Neural progenitor cell (in vitro differentiated cells): Measurements from ENCODE around the gene FKBP1B. TPM values are rescaled to one million over a fixed set of nuclear protein-coding genes. Genes with fewer than 3 reads are reported as not detected.

Source experiments
- DNase-seq: peaks from one replicate; pipeline ENCODE4 v3.0.0-alpha.2; 2016; ENCODE audit warnings: low spot score
- H2AFZ ChIP-seq: fragments of 200-600 bp; sonication (generic); replicated peaks from 2 replicates; pipeline ENCODE4 v1.6.1; 2016; ENCODE audit warnings: antibody characterized with exemption
- H3F3A ChIP-seq: fragments of 200-600 bp; sonication (generic); 2 replicates; pipeline ENCODE4 v1.6.1; 2016; ENCODE audit warnings: antibody characterized with exemption, low read depth
- H3K27ac ChIP-seq: fragments of 200-600 bp; sonication (generic); 2 replicates; pipeline ENCODE4 v1.5.1; 2016; ENCODE audit warnings: mild to moderate bottlenecking
- H3K27me3 ChIP-seq: fragments of 200-600 bp; sonication (generic); 2 replicates; pipeline ENCODE4 v1.6.1; 2016; ENCODE audit warnings: mild to moderate bottlenecking, moderate library complexity
- H3K36me3 ChIP-seq: fragments of 200-600 bp; sonication (generic); 2 replicates; pipeline ENCODE4 v1.5.1; 2016
- H3K4me1 ChIP-seq: fragments of 200-600 bp; sonication (generic); 2 replicates; pipeline ENCODE4 v1.6.1; 2016; ENCODE audit warnings: mixed run types
- H3K4me2 ChIP-seq: fragments of 200-600 bp; sonication (generic); 2 replicates; pipeline ENCODE4 v1.6.1; 2016
- H3K4me3 ChIP-seq: fragments of 200-600 bp; sonication (generic); 2 replicates; pipeline ENCODE4 v1.5.1; 2016
- H3K79me2 ChIP-seq: fragments of 200-600 bp; sonication (generic); 2 replicates; pipeline ENCODE4 v1.6.1; 2016; ENCODE audit warnings: low read depth
- H3K9ac ChIP-seq: fragments of 200-600 bp; sonication (generic); 2 replicates; pipeline ENCODE4 v1.6.1; 2016
- H3K9me3 ChIP-seq: fragments of 200-600 bp; sonication (generic); 2 replicates; pipeline ENCODE4 v1.5.1; 2016; ENCODE audit warnings: low read depth
- H4K20me1 ChIP-seq: fragments of 200-600 bp; sonication (generic); 2 replicates; pipeline ENCODE4 v1.6.1; 2016; ENCODE audit warnings: low read depth
- H3K27ac Mint-ChIP-seq: 3 replicates; pipeline ENCODE4 v1.8.0; 2021; ENCODE audit warnings: mixed read lengths
- H3K27me3 Mint-ChIP-seq: 2 replicates; pipeline ENCODE4 v1.8.0; 2022; ENCODE audit warnings: low read depth, mild to moderate bottlenecking, inconsistent platforms, moderate library complexity, mixed read lengths; ENCODE audit not compliant: insufficient read depth
- H3K36me3 Mint-ChIP-seq: 3 replicates; pipeline ENCODE4 v1.8.0; 2021; ENCODE audit warnings: mixed read lengths
- H3K4me1 Mint-ChIP-seq: 3 replicates; pipeline ENCODE4 v1.8.0; 2021; ENCODE audit warnings: mixed read lengths
- H3K4me3 Mint-ChIP-seq: 3 replicates; pipeline ENCODE4 v1.8.0; 2021; ENCODE audit warnings: mild to moderate bottlenecking, moderate library complexity, mixed read lengths
- H3K9me3 Mint-ChIP-seq: 3 replicates; pipeline ENCODE4 v1.8.0; 2020; ENCODE audit warnings: mixed read lengths
- EZH2 ChIP-seq: fragments of 200-600 bp; sonication (generic); IDR thresholded peaks from 2 replicates; pipeline ENCODE4 v1.6.1; 2017; ENCODE audit warnings: antibody characterized with exemption, mild to moderate bottlenecking, moderate library complexity
- EZH2phosphoT487 ChIP-seq: fragments of 200-600 bp; sonication (generic); IDR thresholded peaks from 2 replicates; pipeline ENCODE4 v1.6.1; 2017; ENCODE audit warnings: antibody characterized with exemption
- total RNA-seq: library from RNA; depleted of rRNA; stranded (reverse); fragments of >200 nt; gene quantifications from 2 replicates; pipeline ENCODE4 v1.2.3, GENCODE V29; 2015; ENCODE audit warnings: low replicate concordance
- TF ChIP-seq, protein P1 (sequence below): fragments of 200-600 bp; sonication (generic); IDR thresholded peaks from 2 replicates; pipeline ENCODE4 v1.5.1; 2017; ENCODE audit warnings: antibody characterized with exemption, mild to moderate bottlenecking

The FKBP1B gene
- total RNA-seq, 1 donor from 2014 or later, result 46.0 TPM

DNA sequence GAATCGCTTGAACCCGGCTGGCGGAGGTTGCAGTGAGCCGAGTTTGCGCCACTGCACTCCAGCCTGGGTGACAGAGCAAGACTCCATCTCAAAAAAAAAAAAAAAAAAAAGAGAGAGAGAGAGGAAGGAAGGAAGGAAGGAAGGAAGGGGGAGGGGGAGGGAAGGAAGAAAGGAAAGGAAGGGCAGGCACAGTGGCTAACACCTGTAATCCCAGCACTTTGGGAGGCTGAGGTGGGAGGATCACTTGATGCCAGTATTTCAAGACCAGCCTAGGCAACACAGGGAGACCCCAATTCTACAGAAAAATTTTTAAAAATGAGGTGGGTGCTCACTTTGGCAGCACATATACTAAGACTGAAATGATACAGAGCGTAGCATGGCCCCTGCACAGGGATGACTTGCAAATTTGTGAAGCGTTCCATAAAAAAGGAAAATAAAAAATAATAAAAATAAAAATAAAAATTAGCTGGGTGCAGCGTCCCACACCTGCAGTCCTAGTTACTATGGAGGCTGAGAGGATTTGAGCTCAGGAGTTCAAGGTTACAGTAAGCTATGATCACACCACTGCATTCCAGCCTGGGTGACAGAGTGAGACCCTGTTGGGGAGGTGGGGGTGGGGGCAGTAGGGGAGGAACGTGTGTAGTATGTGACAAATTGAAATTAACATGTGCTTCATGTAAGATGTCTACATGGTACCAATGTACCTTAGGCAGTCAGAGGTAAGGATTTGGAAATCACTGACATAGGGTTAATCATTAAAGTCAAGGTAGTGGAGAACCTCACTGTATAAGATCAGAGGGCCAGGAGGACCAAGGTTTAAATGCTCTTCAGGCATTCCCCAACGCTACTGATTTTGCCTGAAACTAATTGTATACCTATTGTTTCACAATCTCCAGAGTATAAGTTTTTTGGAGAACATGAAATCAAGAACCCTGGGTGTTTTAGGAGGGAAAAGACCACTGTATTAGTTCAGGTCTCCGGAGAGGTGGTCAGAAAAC lies 3.7 kb upstream of the FKBP1B start:
- no peaks in the 10 kb centered on the region for H3K9me3 Mint-ChIP-seq
- Histone ChIP-seq H3K27ac (no peak overlapping the region), H3K27me3 (peaks cover 4% of the 10 kb centered on the region), H3K4me1 (peaks cover 9% of the 10 kb centered on the region), H3K4me2 (peak overlapping the region; percentile 83), H3K36me3 (no peaks in the 10 kb centered on the region), H3K9ac (no peak overlapping the region), H3K9me3 (no peaks in the 10 kb centered on the region), H2AFZ (no peak overlapping the region), H3F3A (peaks cover 30% of the 10 kb centered on the region), H3K4me3 (peak overlapping the region; percentile 72), H3K79me2 (peaks cover 42% of the 10 kb centered on the region), H4K20me1 (no peaks in the 10 kb centered on the region)
- H3K4me1 Mint-ChIP-seq, result peaks cover 18% of the 10 kb centered on the region
- DNase-seq, result no peak
- TF ChIP-seq EZH2phosphoT487, result no peak
- no peak for TF ChIP-seq EZH2
- TF ChIP-seq, protein P1, sequence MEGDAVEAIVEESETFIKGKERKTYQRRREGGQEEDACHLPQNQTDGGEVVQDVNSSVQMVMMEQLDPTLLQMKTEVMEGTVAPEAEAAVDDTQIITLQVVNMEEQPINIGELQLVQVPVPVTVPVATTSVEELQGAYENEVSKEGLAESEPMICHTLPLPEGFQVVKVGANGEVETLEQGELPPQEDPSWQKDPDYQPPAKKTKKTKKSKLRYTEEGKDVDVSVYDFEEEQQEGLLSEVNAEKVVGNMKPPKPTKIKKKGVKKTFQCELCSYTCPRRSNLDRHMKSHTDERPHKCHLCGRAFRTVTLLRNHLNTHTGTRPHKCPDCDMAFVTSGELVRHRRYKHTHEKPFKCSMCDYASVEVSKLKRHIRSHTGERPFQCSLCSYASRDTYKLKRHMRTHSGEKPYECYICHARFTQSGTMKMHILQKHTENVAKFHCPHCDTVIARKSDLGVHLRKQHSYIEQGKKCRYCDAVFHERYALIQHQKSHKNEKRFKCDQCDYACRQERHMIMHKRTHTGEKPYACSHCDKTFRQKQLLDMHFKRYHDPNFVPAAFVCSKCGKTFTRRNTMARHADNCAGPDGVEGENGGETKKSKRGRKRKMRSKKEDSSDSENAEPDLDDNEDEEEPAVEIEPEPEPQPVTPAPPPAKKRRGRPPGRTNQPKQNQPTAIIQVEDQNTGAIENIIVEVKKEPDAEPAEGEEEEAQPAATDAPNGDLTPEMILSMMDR, result no peak
- H3K4me3 Mint-ChIP-seq, result peak overlapping the region; percentile 94
- peaks cover 5% of the 10 kb centered on the region for H3K27me3 Mint-ChIP-seq
- no peak overlapping the region for H3K27ac Mint-ChIP-seq
- peaks cover 3% of the 10 kb centered on the region for H3K36me3 Mint-ChIP-seq

DNA sequence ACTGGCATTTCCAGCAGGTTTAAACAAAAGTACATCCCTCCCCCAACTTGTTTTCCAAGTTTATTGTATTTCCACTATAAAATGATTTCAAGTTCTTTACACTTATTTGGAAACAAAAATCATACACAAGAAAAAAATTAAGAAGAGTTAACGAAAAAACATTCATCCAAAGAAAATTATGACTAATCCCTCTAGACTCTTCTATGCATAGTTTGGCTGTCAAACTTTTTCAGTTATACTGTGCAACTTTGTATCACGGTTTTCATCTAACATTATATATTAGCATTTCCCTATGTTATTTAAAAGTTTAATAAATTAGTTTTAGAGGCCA lies 3.0 kb upstream of the FKBP1B start:
- H3K4me2 ChIP-seq, result peak overlapping the region; percentile 83
- Mint-ChIP-seq H3K9me3 (no peaks in the 10 kb centered on the region), H3K27me3 (peaks cover 3% of the 10 kb centered on the region), H3K4me1 (peaks cover 18% of the 10 kb centered on the region), H3K27ac (no peak overlapping the region), H3K4me3 (peak overlapping the region; percentile 94), H3K36me3 (peaks cover 3% of the 10 kb centered on the region)
- peak overlapping the region; percentile 90 for H2AFZ ChIP-seq
- H3F3A ChIP-seq, result peaks cover 30% of the 10 kb centered on the region
- H3K9me3 ChIP-seq, result no peaks in the 10 kb centered on the region
- DNase-seq, result no peak
- peaks cover 4% of the 10 kb centered on the region for H3K27me3 ChIP-seq
- peak overlapping the region; percentile 72 for H3K9ac ChIP-seq
- peaks cover 9% of the 10 kb centered on the region for H3K4me1 ChIP-seq
- no peaks in the 10 kb centered on the region for H3K36me3 ChIP-seq
- TF ChIP-seq, protein P1, result no peak
- TF ChIP-seq EZH2, result no peak
- TF ChIP-seq EZH2phosphoT487, result no peak
- peak overlapping the region; percentile 72 for H3K4me3 ChIP-seq
- no peak overlapping the region for H3K27ac ChIP-seq
- no peaks in the 10 kb centered on the region for H4K20me1 ChIP-seq
- H3K79me2 ChIP-seq, result peaks cover 42% of the 10 kb centered on the region

DNA sequence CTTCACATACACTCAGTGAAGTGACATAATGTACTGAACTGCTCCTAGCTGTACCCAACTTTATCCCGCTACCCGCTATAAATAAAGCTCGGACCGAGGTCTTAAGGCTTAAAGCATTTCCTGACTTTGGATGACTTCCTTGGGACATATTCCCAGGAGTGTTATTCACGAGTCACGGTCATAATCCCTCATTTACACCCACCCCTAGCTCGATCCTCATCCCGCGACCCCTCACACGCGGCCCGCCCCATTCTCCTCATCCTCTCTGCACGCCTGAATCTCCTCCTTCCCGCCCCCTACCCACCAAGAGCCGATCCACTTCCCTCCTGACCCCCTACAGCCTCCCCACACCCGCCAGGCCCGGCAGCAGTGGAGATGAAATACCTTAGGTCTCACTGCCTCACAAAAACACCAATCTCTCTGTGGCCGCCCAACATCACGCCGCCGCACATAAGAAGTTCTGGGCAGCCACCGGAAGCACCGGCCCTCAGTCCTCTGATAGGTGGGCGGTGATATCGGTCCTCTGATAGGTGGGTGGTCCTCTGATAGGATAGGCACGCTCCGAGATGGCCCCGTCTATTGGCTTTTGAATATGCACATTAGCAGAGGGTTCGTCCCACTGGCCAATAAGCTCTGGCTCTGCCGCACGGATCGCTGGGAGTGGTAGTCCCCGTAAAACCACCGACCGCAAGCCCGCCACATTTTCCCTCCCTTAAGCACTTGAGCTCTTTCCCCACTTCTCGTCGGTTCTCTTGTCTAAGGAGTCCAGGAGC lies 2.4 kb upstream of the FKBP1B start, which contains the start of gene WDCP:
Gene WDCP, minus strand, starts transcription at position 462 of the 773 bp plus-strand sequence. CDS start 7,897 bp downstream, outside the sequence.
- H3K27me3 Mint-ChIP-seq, result peaks cover 3% of the 10 kb centered on the region
- peaks cover 30% of the 10 kb centered on the region for H3F3A ChIP-seq
- H3K4me1 Mint-ChIP-seq, result peaks cover 18% of the 10 kb centered on the region
- peaks cover 3% of the 10 kb centered on the region for H3K36me3 Mint-ChIP-seq
- H3K4me3 ChIP-seq, result peak within 1 kb of the TSS; percentile 72
- H3K36me3 ChIP-seq, result no peaks in the 10 kb centered on the region
- H3K79me2 ChIP-seq, result peaks cover 42% of the 10 kb centered on the region
- peaks cover 4% of the 10 kb centered on the region for H3K27me3 ChIP-seq
- no peaks in the 10 kb centered on the region for H4K20me1 ChIP-seq
- H3K4me3 Mint-ChIP-seq, result peak within 1 kb of the TSS; percentile 94
- peak within 1 kb of the TSS; percentile 83 for H3K4me2 ChIP-seq
- H3K9me3 Mint-ChIP-seq, result no peaks in the 10 kb centered on the region
- no peak within 1 kb of the TSS for H3K27ac ChIP-seq
- peak; percentile 99 for DNase-seq
- H3K9ac ChIP-seq, result peak within 1 kb of the TSS; percentile 72
- TF ChIP-seq EZH2, result no peak
- no peak for TF ChIP-seq EZH2phosphoT487
- TF ChIP-seq, protein P1, result no peak
- H3K4me1 ChIP-seq, result peaks cover 9% of the 10 kb centered on the region
- H3K27ac Mint-ChIP-seq, result peak within 1 kb of the TSS; percentile 61
- peak within 1 kb of the TSS; percentile 90 for H2AFZ ChIP-seq
- H3K9me3 ChIP-seq, result no peaks in the 10 kb centered on the region
